Endothelial cell of umbilical vein (primary cell): ENCODE data around the gene GPX5. TPM values are rescaled to one million over a fixed set of nuclear protein-coding genes. Genes with fewer than 3 reads are reported as not detected.
A peak's percentile ranks its signal among the peaks of the same experiment; 100 is the strongest.

Experiments
- BruUV-seq: library from RNA; stranded (reverse); fragments of 400-500 nt; replicated peaks from 2 replicates; lab custom pipeline; 2021; lab: Mats Ljungman, UMichigan
- CTCF ChIA-PET: fragments of 300-600, 350-600 bp; sonication (Branson Sonifier 250); formaldehyde crosslinking; loops from one replicate; lab custom pipeline; 2021; ENCODE audit warnings: antibody characterized with exemption, inconsistent platforms; lab: Charles Lee
- POLR2A ChIA-PET: fragments of 300-600, 350-600 bp; sonication (Branson Sonifier 250); formaldehyde crosslinking; loops from one replicate; lab custom pipeline; 2021; ENCODE audit warnings: antibody characterized with exemption, inconsistent platforms; lab: Charles Lee
- DNase-seq: peaks from one replicate; pipeline ENCODE4 v3.0.0-alpha.2; 2011; ENCODE audit warnings: low read depth, low spot score
- FAIRE-seq: peaks from 2 replicates; lab custom pipeline; 2011; peaks lifted over from hg19 to GRCh38; lab: Jason Lieb, UNC
- H2AFZ ChIP-seq: 2 replicates; pipeline ENCODE4 v1.6.0; 2012; ENCODE audit warnings: low read depth, low read length, control low read depth, inconsistent platforms
- H3K27ac ChIP-seq: 2 replicates; pipeline ENCODE4 v1.5.1; 2011; ENCODE audit warnings: low read depth, mild to moderate bottlenecking, control low read depth, low read length, moderate library complexity; ENCODE audit not compliant: insufficient read depth
- H3K27me3 ChIP-seq, 2 experiments: 2 replicates each; pipeline versions ENCODE4 v1.6.0 to v1.6.1; 2011; ENCODE audit warnings: low read length in 2 of 2, mixed read lengths in 1 of 2; ENCODE audit not compliant: control insufficient read depth in 2 of 2, insufficient read depth in 2 of 2
- H3K36me3 ChIP-seq, 2 experiments: 2 replicates in 1 of 2; 3 replicates in 1 of 2; pipeline ENCODE4 v1.5.1; 2011; ENCODE audit warnings: low read length in 2 of 2, mild to moderate bottlenecking in 1 of 2, moderate library complexity in 1 of 2; ENCODE audit not compliant: control insufficient read depth in 2 of 2, insufficient read depth in 2 of 2; ENCODE audit errors: extremely low read depth in 1 of 2
- H3K4me1 ChIP-seq: 3 replicates; pipeline ENCODE4 v1.5.1; 2011; ENCODE audit warnings: mild to moderate bottlenecking, low read length; ENCODE audit not compliant: control insufficient read depth, insufficient read depth; ENCODE audit errors: extremely low read depth
- H3K4me2 ChIP-seq: 2 replicates; pipeline ENCODE4 v1.6.1; 2011; ENCODE audit warnings: low read length, control low read depth, mixed read lengths; ENCODE audit not compliant: insufficient read depth
- H3K4me3 ChIP-seq, 3 experiments: fragments of 200-600 bp in 1 of 3; sonication (generic), shearing (Covaris generic) in 1 of 3; replicated peaks in 1 of 3; 2 replicates each; pipeline ENCODE4 v1.5.1; 2011 to 2016; ENCODE audit warnings: control low read depth in 3 of 3, low read length in 3 of 3, mild to moderate bottlenecking in 2 of 3, inconsistent platforms in 1 of 3, low read depth in 1 of 3, moderate library complexity in 1 of 3; ENCODE audit not compliant: insufficient read depth in 1 of 3
- H3K79me2 ChIP-seq: 2 replicates; pipeline ENCODE4 v1.6.0; 2012; ENCODE audit warnings: low read length, inconsistent platforms; ENCODE audit not compliant: control insufficient read depth, insufficient read depth
- H3K9ac ChIP-seq: replicated peaks from 2 replicates; pipeline ENCODE3; 2011; ENCODE audit warnings: low read length, control low read depth; ENCODE audit not compliant: insufficient read depth; ENCODE audit errors: extremely low read depth
- H3K9me1 ChIP-seq: replicated peaks from 3 replicates; pipeline ENCODE4 v1.6.0; 2011; ENCODE audit warnings: mild to moderate bottlenecking, low read length; ENCODE audit not compliant: control insufficient read depth, insufficient read depth; ENCODE audit errors: extremely low read depth
- H3K9me3 ChIP-seq: replicated peaks from 2 replicates; pipeline ENCODE4 v1.5.1; 2012; ENCODE audit warnings: low read length, inconsistent platforms; ENCODE audit not compliant: control insufficient read depth, insufficient read depth
- H4K20me1 ChIP-seq: replicated peaks from 2 replicates; pipeline ENCODE3; 2011; ENCODE audit warnings: mild to moderate bottlenecking, low read length; ENCODE audit not compliant: control insufficient read depth, insufficient read depth; ENCODE audit errors: extremely low read depth
- CTCF ChIP-seq, 2 donors: IDR thresholded peaks; 1 replicate in 1 of 2; 2 replicates in 1 of 2; pipeline ENCODE4 v1.5.1; 2011; ENCODE audit warnings: low read length in 2 of 2, mild to moderate bottlenecking in 2 of 2, moderate library complexity in 2 of 2, control low read depth in 1 of 2, inconsistent platforms in 1 of 2, low read depth in 1 of 2; ENCODE audit not compliant: insufficient read depth in 1 of 2; ENCODE audit errors: extremely low read depth in 1 of 2
- EZH2 ChIP-seq: IDR thresholded peaks from 2 replicates; pipeline ENCODE4 v1.6.1; 2012; ENCODE audit warnings: borderline replicate concordance, low read depth, mild to moderate bottlenecking, moderate library complexity, low read length, inconsistent platforms; ENCODE audit not compliant: severe bottlenecking
- FOS ChIP-seq: IDR thresholded peaks from 2 replicates; pipeline ENCODE4 v1.6.1; 2011; ENCODE audit warnings: mild to moderate bottlenecking, low read length, moderate library complexity, borderline replicate concordance; ENCODE audit not compliant: insufficient read depth
- GATA2 ChIP-seq: IDR thresholded peaks from 2 replicates; pipeline ENCODE4 v1.7.0; 2011; ENCODE audit warnings: low read depth, mild to moderate bottlenecking, moderate library complexity, mixed read lengths, low read length; ENCODE audit not compliant: insufficient read length, insufficient read depth
- JUN ChIP-seq: IDR thresholded peaks from 2 replicates; pipeline ENCODE4 v1.6.1; 2011; ENCODE audit warnings: borderline replicate concordance, low read depth; ENCODE audit not compliant: insufficient read length, insufficient read depth
- MYC ChIP-seq: IDR thresholded peaks from one replicate; pipeline ENCODE4 v1.6.1; 2011; ENCODE audit warnings: mild to moderate bottlenecking, low read depth, low read length
- POLR2A ChIP-seq: IDR thresholded peaks from 2 replicates; pipeline ENCODE4 v1.6.1; 2012; ENCODE audit warnings: low read depth, mild to moderate bottlenecking, control low read depth, low read length
- POLR2AphosphoS5 ChIP-seq: IDR thresholded peaks from 2 replicates; pipeline ENCODE4 v1.6.1; 2012; ENCODE audit warnings: low read depth, mild to moderate bottlenecking, control low read depth, low read length, moderate library complexity; ENCODE audit not compliant: insufficient read depth
- dilution Hi-C: fragments of 300-500 bp; cut with MboI; formaldehyde crosslinking; loops from one replicate; pipeline ENCODE4 v1.15.0; 2019; ENCODE audit warnings: low sequenced_read_pairs; ENCODE audit not compliant: extremely low pct_ligation_motif_present
- intact Hi-C: fragments of 100-400 bp; cut with micrococcal nuclease; formaldehyde crosslinking; loops from one replicate; pipeline ENCODE4 v1.10.0; 2022
- polyA plus RNA-seq, 4 experiments: library from polyadenylated mRNA; depleted of rRNA in 3 of 4; stranded (reverse) in 3 of 4; unstranded in 1 of 4; fragments of >200 nt; gene quantifications; 2 replicates each; pipeline versions ENCODE4 v1.2.1 to v1.2.3, GENCODE V29; 2011 to 2012; ENCODE audit warnings: missing spikeins in 1 of 4
- total RNA-seq: library from RNA; stranded (reverse); gene quantifications from 2 replicates; pipeline ENCODE4 v1.2.3, GENCODE V29; 2021

GPX5 gene
- total and polyA plus RNA-seq, 2 donors (not counting 3 experiments of a cell fraction or from before 2014, with no cell fraction given) = not detected

- H3K79me2 ChIP-seq = no peaks in the 10 kb centered on the region
- intact Hi-C loops (loop anchor here (5.0 kb wide), 1 partner anchor 90 kb away; the partner anchor contains the start of gene ZSCAN12), dilution Hi-C loops (no loop called here)
- DNase-seq = no peak
- H3K4me2 ChIP-seq = no peak overlapping the region
- H3K36me3 ChIP-seq = no peaks in the 10 kb centered on the region
- FAIRE-seq = no peak
- BruUV-seq = no TSS peak
- H3K27me3 ChIP-seq = peaks cover 3 to 8% of the 10 kb centered on the region in 2 experiments
- H3K9me1 ChIP-seq = no peaks in the 10 kb centered on the region
- CTCF ChIA-PET = interaction anchor here (1.0 kb wide), 1 partner anchor 11 kb away, joined by 3 read pairs; no protein-coding TSS in a partner anchor
- no peak overlapping the region for H3K9ac ChIP-seq
- no peak overlapping the region for H3K27ac ChIP-seq
- no peak for TF ChIP-seq FOS
- TF ChIP-seq POLR2A = no peak
- POLR2A ChIA-PET = no interaction called here
- no peaks in the 10 kb centered on the region for H4K20me1 ChIP-seq
- no peak overlapping the region for H3K4me3 ChIP-seq
- peaks cover 6% of the 10 kb centered on the region for H3K4me1 ChIP-seq
- H2AFZ ChIP-seq = no peak overlapping the region
- H3K9me3 ChIP-seq = no peaks in the 10 kb centered on the region
Measured at GRCh38 chr6:28486988-28487742, 38.5 kb upstream of the GPX5 start.

- Histone ChIP-seq H3K36me3 (no peaks in the 10 kb centered on the region), H3K4me3 (peak overlapping the region; percentile 48 to 97 (median 82)), H3K9me3 (no peaks in the 10 kb centered on the region), H3K4me2 (peak overlapping the region; percentile 98), H3K9me1 (no peaks in the 10 kb centered on the region), H3K4me1 (peaks cover 6% of the 10 kb centered on the region), H3K27me3 (peaks cover 5 to 10% of the 10 kb centered on the region in 2 experiments), H3K27ac (no peak overlapping the region), H3K79me2 (no peaks in the 10 kb centered on the region), H4K20me1 (no peaks in the 10 kb centered on the region), H3K9ac (peak overlapping the region; percentile 15), H2AFZ (peak overlapping the region; percentile 95)
- peak; percentile 35 for FAIRE-seq
- CTCF ChIA-PET = interaction anchor here (0.6 to 1.1 kb wide), 6 partner anchors 14 to 1725 kb away, joined by 3 to 6 read pairs (median 3); partner anchors contain the start of gene ZNF184
- TF ChIP-seq POLR2A = no peak
- no peak for TF ChIP-seq EZH2
- TF ChIP-seq GATA2 = no peak
- TF ChIP-seq JUN = no peak
- no peak for TF ChIP-seq MYC
- TF ChIP-seq CTCF (IDR thresholded peaks at IDR 0.05; ENCODE audit: extremely low read depth in 1 of 2, insufficient read depth in 1 of 2, low read depth in 1 of 2, low read length in 2 of 2) = no peak
- TF ChIP-seq POLR2AphosphoS5 = no peak
- no peak for TF ChIP-seq FOS
- POLR2A ChIA-PET = no interaction called here
- intact Hi-C loops (loop anchor here (1.0 to 5.0 kb wide), 5 partner anchors 15 to 586 kb away; partner anchors contain the start of genes ZSCAN12 and ZSCAN23), dilution Hi-C loops (no loop called here)
- peak; percentile 67 for DNase-seq
- BruUV-seq = no TSS peak
Measured at GRCh38 chr6:28488916-28489365, 36.7 kb upstream of the GPX5 start.
